Peyer's patch (tissue), 4 donors: ENCODE measurements around the gene EXOC4. TPM values are rescaled to one million over a fixed set of nuclear protein-coding genes. Genes with fewer than 3 reads are reported as not detected.

Experiments
- DNase-seq, 3 donors: peaks; one replicate each; pipeline ENCODE4 v3.0.0-alpha.2; 2017 to 2019
- H3K27ac ChIP-seq, 4 donors: fragments of 200-600 bp; sonication (generic); one replicate each; pipeline ENCODE4 v1.5.1; 2016 to 2019
- H3K27me3 ChIP-seq, 2 donors: fragments of 200-600 bp; sonication (generic); one replicate each; pipeline ENCODE4 v1.5.1; 2019
- H3K36me3 ChIP-seq, 3 donors: fragments of 200-600 bp; sonication (generic); one replicate each; pipeline ENCODE4 v1.5.1; 2016 to 2019
- H3K4me1 ChIP-seq, 4 donors: fragments of 200-600 bp; sonication (generic); one replicate each; pipeline ENCODE4 v1.5.1; 2016 to 2019
- H3K4me3 ChIP-seq, 4 donors: fragments of 200-600 bp; sonication (generic); 1 replicate in 3 of 4; 2 replicates in 1 of 4; pipeline ENCODE4 v1.5.1; 2016 to 2019; ENCODE audit warnings: mild to moderate bottlenecking in 1 of 4
- H3K9me3 ChIP-seq, 4 donors: fragments of 200-600 bp; sonication (generic); one replicate each; pipeline ENCODE4 v1.5.1; 2016 to 2019; ENCODE audit warnings: mild to moderate bottlenecking in 1 of 4
- CTCF ChIP-seq, 6 experiments: fragments of 450-650 bp in 4 of 6; fragments of 200-600 bp in 2 of 6; sonication (generic) in 1 of 6; IDR thresholded peaks; one replicate each; pipeline ENCODE4 v1.5.1; 2017 to 2019; ENCODE audit warnings: antibody characterized with exemption in 6 of 6, mild to moderate bottlenecking in 3 of 6, moderate library complexity in 1 of 6
- POLR2A ChIP-seq, 2 donors: fragments of 450-650 bp; IDR thresholded peaks; one replicate each; pipeline ENCODE4 v1.5.1; 2017; ENCODE audit warnings: antibody characterized with exemption in 2 of 2, mild to moderate bottlenecking in 2 of 2, moderate library complexity in 2 of 2
- total RNA-seq, 4 donors: library from RNA; depleted of rRNA; stranded (reverse); fragments of >200 nt; gene quantifications; one replicate each; pipeline ENCODE4 v1.1.0, GENCODE V29; 2016

The EXOC4 gene
- total RNA-seq, 4 donors from 2014 or later, result 128 to 502 (median 141) TPM

- no peak for DNase-seq
- Histone ChIP-seq H3K27ac (no peak overlapping the region), H3K9me3 (peaks cover 0 to 4% (median 0%) of the 10 kb centered on the region in 4 donors), H3K27me3 (no peaks in the 10 kb centered on the region), H3K36me3 (no peaks in the 10 kb centered on the region), H3K4me1 (no peaks in the 10 kb centered on the region), H3K4me3 (no peak overlapping the region)
- TF ChIP-seq POLR2A (IDR thresholded peaks at IDR 0.05) (no peak), CTCF (IDR thresholded peaks at IDR 0.05) (no peak)
Measured at GRCh38 chr7:134083766-134084487, 831.0 kb downstream of the EXOC4 start.

GRCh38 chr7:134084488-134085144 lies 831.7 kb downstream of the EXOC4 start:
- no peaks in the 10 kb centered on the region for H3K36me3 ChIP-seq
- DNase-seq, result no peak
- H3K27ac ChIP-seq, result no peak overlapping the region
- peaks cover 0 to 8% (median 0%) of the 10 kb centered on the region in 4 donors for H3K9me3 ChIP-seq
- TF ChIP-seq CTCF (IDR thresholded peaks at IDR 0.05) (no peak), POLR2A (IDR thresholded peaks at IDR 0.05) (no peak)
- no peak overlapping the region for H3K4me3 ChIP-seq
- H3K4me1 ChIP-seq, result no peaks in the 10 kb centered on the region
- H3K27me3 ChIP-seq, result no peaks in the 10 kb centered on the region

- Histone ChIP-seq H3K4me3 (no peak overlapping the region), H3K9me3 (peaks cover 0 to 8% (median 0%) of the 10 kb centered on the region in 4 donors), H3K36me3 (no peaks in the 10 kb centered on the region), H3K27me3 (no peaks in the 10 kb centered on the region), H3K27ac (no peak overlapping the region), H3K4me1 (no peaks in the 10 kb centered on the region)
- no peak for DNase-seq
- TF ChIP-seq POLR2A (IDR thresholded peaks at IDR 0.05) (no peak), CTCF (IDR thresholded peaks at IDR 0.05) (no peak)
Measured at GRCh38 chr7:134085311-134085710, 832.4 kb downstream of the EXOC4 start.

DNA sequence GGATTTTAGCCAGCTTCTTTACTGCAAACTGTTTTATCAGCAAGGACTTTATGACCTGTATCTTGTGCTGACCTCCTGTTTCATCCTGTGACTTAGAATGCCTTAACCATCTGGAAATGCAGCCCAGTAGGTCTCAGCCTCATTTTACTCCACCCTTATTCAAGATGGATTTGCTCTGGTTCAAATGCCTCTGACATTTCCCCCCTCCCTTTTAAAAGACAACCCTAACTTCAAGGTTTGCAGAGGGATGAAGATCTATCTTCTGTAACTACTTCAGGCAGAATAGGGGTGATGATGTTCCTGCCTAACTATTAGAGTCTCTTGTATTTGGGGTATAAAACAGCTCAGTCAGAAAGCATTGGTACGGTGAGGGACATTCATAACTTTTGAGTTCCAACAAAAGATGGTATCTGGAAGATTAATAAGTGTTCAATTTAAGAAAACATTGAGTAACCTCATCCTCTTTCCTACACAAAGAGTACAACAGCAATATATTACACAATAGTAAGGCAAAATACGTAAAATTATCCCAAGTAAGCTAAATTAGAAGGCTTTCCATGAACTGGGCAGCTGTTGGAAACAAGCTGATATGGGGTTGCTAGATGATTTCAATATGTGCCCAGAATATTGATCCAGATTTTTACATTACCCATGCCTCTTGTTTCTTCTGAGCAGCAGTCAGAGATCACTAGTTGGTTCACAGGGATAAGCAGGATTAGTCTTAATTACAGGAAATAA lies 834.3 kb downstream of the EXOC4 start:
- no peaks in the 10 kb centered on the region for H3K27me3 ChIP-seq
- no peaks in the 10 kb centered on the region for H3K36me3 ChIP-seq
- H3K9me3 ChIP-seq, result peaks cover 0 to 8% (median 0%) of the 10 kb centered on the region in 4 donors
- H3K4me1 ChIP-seq, result no peaks in the 10 kb centered on the region
- no peak for DNase-seq
- TF ChIP-seq POLR2A (IDR thresholded peaks at IDR 0.05), result no peak
- no peak for TF ChIP-seq CTCF (IDR thresholded peaks at IDR 0.05)
- no peak overlapping the region for H3K27ac ChIP-seq
- no peak overlapping the region for H3K4me3 ChIP-seq

DNA sequence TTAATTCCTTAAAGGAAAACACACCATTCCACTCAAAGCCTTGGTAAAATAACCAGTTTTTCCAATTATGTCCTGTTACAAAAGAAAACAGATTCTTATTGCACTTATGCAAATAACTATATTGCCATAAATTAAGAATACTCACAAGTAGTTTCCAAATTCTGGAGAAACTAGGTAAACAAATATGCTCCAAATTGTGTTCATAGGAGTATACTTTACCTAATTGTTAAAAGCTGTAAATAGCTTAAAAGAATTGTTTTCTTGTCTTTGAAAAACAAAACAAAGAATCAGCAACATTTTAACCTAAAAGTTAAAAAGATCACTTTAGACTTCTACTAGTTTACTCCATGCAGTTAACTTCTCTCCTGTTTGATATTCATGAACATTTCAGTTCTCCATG lies 835.3 kb downstream of the EXOC4 start:
- Histone ChIP-seq H3K4me1 (no peaks in the 10 kb centered on the region), H3K36me3 (no peaks in the 10 kb centered on the region), H3K4me3 (no peak overlapping the region), H3K27me3 (no peaks in the 10 kb centered on the region), H3K9me3 (peaks cover 0 to 8% (median 0%) of the 10 kb centered on the region in 4 donors), H3K27ac (no peak overlapping the region)
- TF ChIP-seq POLR2A (IDR thresholded peaks at IDR 0.05), result no peak
- no peak for DNase-seq

DNA sequence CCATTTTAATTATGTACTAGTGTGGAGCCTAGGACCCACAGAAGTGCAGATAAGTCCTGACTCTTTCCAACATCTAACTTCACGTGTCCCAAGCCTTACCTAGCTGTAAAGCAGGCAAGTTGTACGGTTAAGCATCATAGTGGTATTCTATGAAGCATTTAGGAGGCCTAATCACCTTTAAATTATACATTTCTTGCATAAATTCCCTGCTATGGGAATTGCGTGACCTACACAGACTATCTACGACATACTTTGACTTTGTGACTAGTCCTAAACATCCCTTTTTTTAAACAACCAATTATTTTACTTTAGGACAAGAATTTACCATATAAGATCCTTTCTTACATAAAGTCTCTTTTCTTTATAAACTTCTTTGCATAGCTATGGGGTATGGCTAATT lies 836.6 kb downstream of the EXOC4 start:
- H3K36me3 ChIP-seq, result no peaks in the 10 kb centered on the region
- H3K9me3 ChIP-seq, result peaks cover 0 to 8% (median 0%) of the 10 kb centered on the region in 4 donors
- no peak overlapping the region for H3K4me3 ChIP-seq
- H3K27me3 ChIP-seq, result no peaks in the 10 kb centered on the region
- TF ChIP-seq CTCF (IDR thresholded peaks at IDR 0.05) (no peak), POLR2A (IDR thresholded peaks at IDR 0.05) (no peak)
- DNase-seq, result no peak
- no peaks in the 10 kb centered on the region for H3K4me1 ChIP-seq
- H3K27ac ChIP-seq, result no peak overlapping the region
